Prostate gland (tissue), 2 donors: ENCODE data around the gene INTU.

Experiments
- POLR2A ChIP-seq: fragments of 450-650 bp; IDR thresholded peaks from one replicate; pipeline ENCODE4 v1.6.1; 2016; ENCODE audit warnings: antibody characterized with exemption, mild to moderate bottlenecking
- POLR2AphosphoS5 ChIP-seq: sonication (generic); formaldehyde crosslinking; IDR thresholded peaks from one replicate; pipeline ENCODE4 v1.6.1; 2017; ENCODE audit warnings: antibody characterized with exemption
- TF ChIP-seq, protein P1 (sequence below), 4 experiments: fragments of 200-600 bp in 2 of 4; fragments of 450-650 bp in 2 of 4; sonication (generic) in 2 of 4; IDR thresholded peaks; 1 replicate in 3 of 4; 2 replicates in 1 of 4; pipeline ENCODE4 v1.5.1; 2016 to 2019; ENCODE audit warnings: antibody characterized with exemption in 4 of 4, mild to moderate bottlenecking in 2 of 4, moderate library complexity in 2 of 4

DNA sequence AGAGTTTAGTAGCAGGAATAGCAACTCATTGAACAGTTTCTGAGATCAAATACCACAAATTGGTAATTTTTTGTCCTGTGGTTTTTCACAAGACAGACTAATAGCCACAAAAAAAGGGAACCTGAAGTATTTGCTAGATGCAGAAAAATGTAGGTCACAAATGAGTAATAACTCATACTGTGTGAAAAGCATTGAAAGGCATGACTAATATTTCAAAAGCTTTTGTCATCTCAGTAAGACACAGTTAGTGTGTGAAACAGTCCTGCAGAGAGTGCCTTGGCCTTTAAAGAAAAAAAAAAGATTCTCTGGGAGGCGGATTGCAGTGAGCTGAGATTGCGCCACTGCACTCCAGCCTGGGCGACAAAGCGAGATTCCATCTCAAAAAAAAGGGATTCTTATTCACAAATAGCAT is 66.0 kb downstream of the INTU start:
- TF ChIP-seq, protein P1, sequence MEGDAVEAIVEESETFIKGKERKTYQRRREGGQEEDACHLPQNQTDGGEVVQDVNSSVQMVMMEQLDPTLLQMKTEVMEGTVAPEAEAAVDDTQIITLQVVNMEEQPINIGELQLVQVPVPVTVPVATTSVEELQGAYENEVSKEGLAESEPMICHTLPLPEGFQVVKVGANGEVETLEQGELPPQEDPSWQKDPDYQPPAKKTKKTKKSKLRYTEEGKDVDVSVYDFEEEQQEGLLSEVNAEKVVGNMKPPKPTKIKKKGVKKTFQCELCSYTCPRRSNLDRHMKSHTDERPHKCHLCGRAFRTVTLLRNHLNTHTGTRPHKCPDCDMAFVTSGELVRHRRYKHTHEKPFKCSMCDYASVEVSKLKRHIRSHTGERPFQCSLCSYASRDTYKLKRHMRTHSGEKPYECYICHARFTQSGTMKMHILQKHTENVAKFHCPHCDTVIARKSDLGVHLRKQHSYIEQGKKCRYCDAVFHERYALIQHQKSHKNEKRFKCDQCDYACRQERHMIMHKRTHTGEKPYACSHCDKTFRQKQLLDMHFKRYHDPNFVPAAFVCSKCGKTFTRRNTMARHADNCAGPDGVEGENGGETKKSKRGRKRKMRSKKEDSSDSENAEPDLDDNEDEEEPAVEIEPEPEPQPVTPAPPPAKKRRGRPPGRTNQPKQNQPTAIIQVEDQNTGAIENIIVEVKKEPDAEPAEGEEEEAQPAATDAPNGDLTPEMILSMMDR (IDR thresholded peaks at IDR 0.05), result no peak
- TF ChIP-seq POLR2AphosphoS5, result no peak
- no peak for TF ChIP-seq POLR2A
